MM.1S (cell line): ENCODE measurements around the gene TNFRSF12A.

ENCODE experiments used
- DNase-seq: peaks from one replicate; pipeline ENCODE4 v3.0.0-alpha.2; 2015
- H2AFZ ChIP-seq: fragments of 300-600 bp; sonication (generic); 2 replicates; pipeline ENCODE4 v1.6.0; 2016; ENCODE audit warnings: antibody characterized with exemption, low read length
- H3F3A ChIP-seq: fragments of 300-600 bp; sonication (generic); 2 replicates; pipeline ENCODE4 v1.6.1; 2016; ENCODE audit warnings: mild to moderate bottlenecking, antibody characterized with exemption, low read length, moderate library complexity, mixed read lengths; ENCODE audit not compliant: insufficient read depth
- H3K27ac ChIP-seq: fragments of 300-600 bp; sonication (generic); 2 replicates; pipeline ENCODE4 v1.5.1; 2016; ENCODE audit warnings: mild to moderate bottlenecking, low read length
- H3K27me3 ChIP-seq: fragments of 300-600 bp; sonication (generic); replicated peaks from 2 replicates; pipeline ENCODE4 v1.6.0; 2016; ENCODE audit warnings: low read length; ENCODE audit not compliant: insufficient read depth
- H3K36me3 ChIP-seq: fragments of 300-600 bp; sonication (generic); replicated peaks from 2 replicates; pipeline ENCODE4 v1.6.1; 2016; ENCODE audit warnings: mild to moderate bottlenecking, low read length, mixed read lengths; ENCODE audit not compliant: insufficient read depth
- H3K4me1 ChIP-seq: fragments of 300-600 bp; sonication (generic); 2 replicates; pipeline ENCODE4 v1.6.1; 2016; ENCODE audit warnings: low read length, mixed read lengths
- H3K4me2 ChIP-seq: fragments of 300-600 bp; sonication (generic); 2 replicates; pipeline ENCODE4 v1.6.0; 2016; ENCODE audit warnings: low read depth, low read length
- H3K4me3 ChIP-seq: fragments of 300-600 bp; sonication (generic); 2 replicates; pipeline ENCODE4 v1.5.1; 2016; ENCODE audit warnings: low read length, mixed read lengths
- H3K79me2 ChIP-seq: fragments of 300-600 bp; sonication (generic); 2 replicates; pipeline ENCODE4 v1.6.1; 2016; ENCODE audit warnings: mixed run types, low read length, mixed read lengths
- H3K9ac ChIP-seq: fragments of 300-600 bp; sonication (generic); 2 replicates; pipeline ENCODE4 v1.6.1; 2016; ENCODE audit warnings: low read length, mixed read lengths
- H3K9me2 ChIP-seq: fragments of 300-600 bp; sonication (generic); replicated peaks from 2 replicates; pipeline ENCODE4 v1.6.1; 2016; ENCODE audit warnings: mild to moderate bottlenecking, low read length, mixed read lengths; ENCODE audit not compliant: insufficient read depth
- H3K9me3 ChIP-seq: fragments of 300-600 bp; sonication (generic); replicated peaks from 2 replicates; pipeline ENCODE4 v1.6.1; 2016; ENCODE audit warnings: mild to moderate bottlenecking, low read length, mixed read lengths; ENCODE audit not compliant: insufficient read depth
- H4K20me1 ChIP-seq: fragments of 300-600 bp; sonication (generic); 2 replicates; pipeline ENCODE4 v1.6.1; 2016; ENCODE audit warnings: mild to moderate bottlenecking, low read length, moderate library complexity, mixed read lengths; ENCODE audit not compliant: insufficient read depth
- CTCF ChIP-seq: fragments of 300-600 bp; sonication (generic); IDR thresholded peaks from 2 replicates; pipeline ENCODE4 v1.5.1; 2016; ENCODE audit warnings: antibody characterized with exemption, low read length, mixed read lengths
- EZH2 ChIP-seq: fragments of 300-600 bp; sonication (generic); optimal IDR thresholded peaks from 2 replicates; pipeline ENCODE3; 2017; ENCODE audit warnings: low read depth, mild to moderate bottlenecking, antibody characterized with exemption, low read length, mixed read lengths
- EZH2phosphoT487 ChIP-seq: fragments of 300-600 bp; sonication (generic); IDR thresholded peaks from 2 replicates; pipeline ENCODE4 v1.6.1; 2018; ENCODE audit warnings: antibody characterized with exemption, low read length

The TNFRSF12A gene

GRCh38 chr16:3071655-3072054, 51.5 kb downstream of the TNFRSF12A start:
- Histone ChIP-seq H3K79me2 (no peaks in the 10 kb centered on the region), H3K4me3 (no peak overlapping the region), H3K36me3 (no peaks in the 10 kb centered on the region), H3K4me2 (no peak overlapping the region), H3K4me1 (peaks cover 18% of the 10 kb centered on the region), H3K27ac (no peak overlapping the region), H2AFZ (no peak overlapping the region), H4K20me1 (no peaks in the 10 kb centered on the region), H3K9me2 (no peaks in the 10 kb centered on the region), H3K9me3 (no peaks in the 10 kb centered on the region), H3K9ac (no peak overlapping the region), H3K27me3 (peaks cover 3% of the 10 kb centered on the region; the same call in 1 of the 2 replicates), H3F3A (0 out of 2 replicates have a peak, but pooled peaks cover 6% of the 10 kb centered on the region)
- DNase-seq = no peak
- TF ChIP-seq EZH2 = no peak
- TF ChIP-seq CTCF = no peak
- no peak for TF ChIP-seq EZH2phosphoT487
